Amygdala (tissue), 56 donors: ENCODE measurements around the gene GLS.
"Not testable (repeated sequence)": the region's sequence is repeated elsewhere in the genome, so short reads cannot be mapped to it uniquely, and the experiment has no call there.

Experiments
- DNase-seq, 56 donors: peaks; one replicate each; lab custom pipeline; 2025; lab: John Stamatoyannopoulos, UW

The GLS gene

DNA sequence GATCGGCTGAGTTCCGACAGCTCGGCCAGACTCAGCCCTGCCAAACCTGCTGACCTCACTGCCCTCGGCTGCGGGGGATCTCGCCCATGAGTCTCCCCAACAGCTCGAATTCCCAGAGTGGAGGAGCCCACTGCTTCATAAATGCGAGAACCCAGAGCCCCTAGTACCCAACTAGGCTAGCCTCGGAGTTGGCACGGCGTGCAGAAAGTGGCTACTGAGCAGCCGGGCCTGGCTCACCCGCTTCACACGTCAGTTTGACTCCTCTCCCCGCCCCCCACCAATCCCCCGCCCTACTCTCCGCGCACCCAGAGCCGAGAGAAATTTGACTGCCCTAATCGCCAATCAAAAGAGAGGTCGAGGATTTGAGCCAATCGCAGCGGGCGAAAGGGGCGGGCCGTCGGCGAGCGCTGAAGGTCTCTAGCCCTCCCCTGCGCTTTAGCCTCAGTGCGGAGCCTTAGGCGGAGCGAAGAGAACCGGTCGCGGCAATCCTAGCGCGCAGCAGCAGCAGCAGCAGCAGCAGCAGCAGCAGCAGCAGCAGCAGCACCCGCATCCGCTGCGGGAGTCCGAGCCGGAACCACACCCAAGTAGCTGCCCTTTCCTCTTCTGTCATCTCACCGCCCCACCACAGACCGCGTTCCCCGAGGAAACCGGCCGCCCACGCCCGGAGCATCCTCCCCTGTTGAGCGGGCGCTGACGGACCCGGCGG lies at the start of gene GLS:
GLS (plus strand) TSS at position 444 of the 706 bp plus-strand sequence. CDS start 264 bp downstream, outside the sequence.
- peak; percentile 67 to 98 (median 95) for DNase-seq

DNA sequence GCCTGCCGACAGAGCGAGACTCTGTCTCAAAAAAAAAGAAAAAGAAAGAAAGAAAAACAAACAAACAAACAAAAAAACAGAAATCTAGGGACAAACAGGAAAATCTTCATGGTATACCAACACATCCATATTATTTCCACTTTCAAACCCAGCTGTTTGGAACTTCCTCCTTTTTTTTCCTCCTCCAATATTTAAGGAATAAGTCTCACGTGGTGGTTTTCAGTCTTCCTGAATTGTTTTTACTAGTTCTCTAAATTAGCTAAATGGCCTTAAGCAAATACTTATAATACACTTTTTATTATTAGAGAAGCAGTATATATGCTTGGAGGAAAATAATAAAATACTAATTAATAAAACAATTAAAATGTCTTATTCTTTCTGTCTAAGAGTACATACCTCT lies 48.7 kb upstream of the GLS start:
- no peak for DNase-seq

DNA sequence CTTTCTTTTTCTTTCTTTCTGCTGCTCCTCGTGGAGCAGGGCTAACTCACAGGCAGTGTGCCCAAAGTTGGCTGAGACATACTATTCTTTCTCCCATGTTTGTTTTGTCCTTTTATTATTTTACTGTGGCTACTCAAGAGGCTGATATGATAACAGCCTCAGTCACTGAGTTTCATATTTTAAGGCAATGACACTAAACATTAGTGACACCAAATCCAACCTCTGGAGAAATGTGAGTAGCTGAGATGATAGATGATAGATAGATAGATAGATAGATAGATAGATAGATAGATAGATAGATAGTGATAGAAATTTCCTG lies 45.8 kb upstream of the GLS start:
- no peak for DNase-seq

DNA sequence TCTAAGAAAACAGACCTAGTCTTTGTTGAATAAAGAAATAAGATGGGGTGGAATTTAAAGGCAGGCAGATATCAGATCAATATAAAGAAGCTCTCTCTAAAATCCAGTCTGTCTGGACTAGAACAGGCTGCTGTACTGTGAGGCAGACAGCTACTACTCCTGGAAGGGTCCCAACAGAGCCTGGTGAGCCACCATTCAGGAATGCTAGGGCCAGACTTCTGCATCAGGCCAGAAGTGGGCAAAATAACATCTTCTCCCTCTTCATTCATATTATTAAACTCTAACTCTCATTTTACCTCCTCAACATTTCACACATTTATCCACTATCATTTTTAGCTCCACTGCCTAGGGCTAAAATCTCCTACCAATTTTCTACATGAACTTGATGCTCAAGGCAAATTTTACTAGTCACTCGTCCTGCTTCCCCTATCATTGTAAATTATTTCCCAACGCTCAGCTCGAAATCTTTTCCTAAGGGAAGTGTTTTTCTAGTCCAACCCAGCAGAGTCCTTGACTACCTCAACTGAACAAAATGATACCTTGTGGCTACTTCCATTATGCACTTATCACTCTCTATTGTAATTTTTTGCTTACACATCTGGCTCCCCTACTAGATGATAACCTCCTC lies 45.2 kb upstream of the GLS start:
- DNase-seq: no peak

DNA sequence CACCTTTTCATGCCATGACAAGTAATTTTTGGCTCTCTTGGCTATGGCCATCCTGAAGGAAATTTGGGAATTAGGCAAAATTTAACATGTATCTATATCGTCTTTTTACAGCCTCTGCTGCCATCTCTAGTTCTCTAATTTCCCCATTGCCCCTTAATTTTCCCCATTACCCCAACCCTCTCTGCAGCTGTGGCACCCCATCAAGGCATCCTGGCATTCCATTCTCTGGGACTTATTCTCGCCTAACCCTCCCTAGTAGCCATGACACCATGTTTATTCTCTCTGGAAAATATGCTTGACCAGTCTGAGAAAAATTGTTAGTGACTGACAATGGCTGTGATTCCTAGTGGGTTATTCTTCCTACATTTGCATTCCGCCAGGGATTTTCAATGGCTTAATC lies 43.9 kb upstream of the GLS start:
- DNase-seq: no peak

DNA sequence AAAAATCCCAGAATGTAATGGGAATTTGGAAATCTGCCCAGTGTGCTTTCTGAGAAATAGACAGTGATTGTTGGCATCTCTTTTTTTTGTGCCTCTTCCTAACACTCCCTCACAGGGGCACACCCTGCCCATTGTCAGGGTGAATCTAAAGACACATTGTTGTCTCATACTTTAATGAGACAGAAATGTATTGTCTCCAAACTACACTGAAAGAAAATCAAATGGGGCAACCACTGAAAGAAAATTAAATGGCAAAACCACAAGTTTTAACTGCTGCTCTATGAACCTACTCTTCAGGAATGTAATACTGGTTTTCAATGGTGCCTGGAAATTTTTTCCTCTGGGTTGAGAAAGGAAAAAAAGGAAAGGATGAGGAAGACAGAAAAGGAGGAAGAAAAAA lies 43.2 kb upstream of the GLS start:
- peak in 2 of 56 donors; percentile 0 for DNase-seq

DNA sequence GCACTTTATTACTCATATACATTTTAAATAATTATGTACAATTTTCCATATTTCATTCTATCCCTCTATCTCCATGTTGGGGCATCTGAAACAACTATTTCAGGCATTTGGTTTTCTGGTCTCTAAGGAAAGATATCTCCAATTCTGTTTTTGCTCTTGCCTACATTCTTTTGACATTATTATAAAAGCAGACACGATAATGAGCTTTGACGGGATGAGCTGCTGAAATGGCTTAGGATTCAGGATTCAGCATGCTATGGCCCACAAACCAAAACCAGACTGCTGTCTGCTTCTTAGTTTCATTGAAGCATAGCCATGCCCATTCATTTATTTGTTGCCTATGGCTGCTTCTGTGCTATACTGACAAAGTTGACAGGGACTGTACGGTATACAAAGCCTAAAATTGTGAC lies 42.7 kb upstream of the GLS start:
- DNase-seq: no peak

DNA sequence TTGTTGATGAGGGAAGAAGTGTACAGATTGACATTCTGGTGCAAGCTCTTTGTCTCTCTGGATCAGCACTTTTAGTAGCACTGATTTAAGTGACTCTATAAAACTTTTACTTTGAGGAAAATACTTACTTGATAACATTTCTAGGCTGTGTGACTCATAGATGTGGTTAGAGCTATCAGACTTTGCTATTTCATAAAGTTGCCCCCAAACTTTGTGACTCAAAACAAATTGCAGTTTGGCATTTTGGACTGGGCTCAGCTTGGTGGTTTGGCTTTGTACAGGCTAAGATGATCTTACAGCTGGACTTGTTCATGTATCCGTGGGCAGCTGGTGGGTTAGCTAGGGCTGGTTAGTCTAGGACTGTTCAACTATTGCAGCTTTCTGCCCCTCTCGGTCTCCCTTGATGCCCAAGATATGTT lies 42.1 kb upstream of the GLS start:
- DNase-seq: no peak

DNA sequence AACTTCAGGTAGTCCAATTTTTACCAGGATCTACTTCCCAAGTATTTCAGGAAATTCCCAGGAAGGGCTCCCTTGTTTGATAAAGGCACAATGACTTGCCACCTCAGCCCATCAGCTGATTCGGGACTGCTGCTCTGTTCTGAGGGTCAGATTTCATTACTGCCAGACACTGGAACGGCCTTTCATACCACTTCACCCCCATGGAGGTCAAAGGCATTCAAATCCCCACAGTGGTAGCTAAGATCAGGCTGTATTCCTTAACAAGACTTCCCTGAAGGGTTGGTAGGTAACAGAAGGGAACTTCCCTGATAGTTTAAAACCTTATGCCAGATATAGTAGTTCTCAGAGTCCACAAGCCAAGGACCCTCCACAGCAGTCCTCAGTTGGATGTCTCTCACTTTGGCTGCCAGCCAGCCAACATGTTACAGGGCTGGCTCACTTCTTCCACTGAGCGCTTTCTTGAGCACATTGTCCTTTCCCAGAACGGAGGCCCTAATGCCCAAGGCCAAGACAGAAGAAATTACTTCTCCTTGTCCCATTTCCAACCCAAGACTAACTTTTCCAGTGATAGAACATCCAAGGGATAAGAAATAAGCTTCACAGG lies 40.0 kb upstream of the GLS start:
- DNase-seq: no peak

DNA sequence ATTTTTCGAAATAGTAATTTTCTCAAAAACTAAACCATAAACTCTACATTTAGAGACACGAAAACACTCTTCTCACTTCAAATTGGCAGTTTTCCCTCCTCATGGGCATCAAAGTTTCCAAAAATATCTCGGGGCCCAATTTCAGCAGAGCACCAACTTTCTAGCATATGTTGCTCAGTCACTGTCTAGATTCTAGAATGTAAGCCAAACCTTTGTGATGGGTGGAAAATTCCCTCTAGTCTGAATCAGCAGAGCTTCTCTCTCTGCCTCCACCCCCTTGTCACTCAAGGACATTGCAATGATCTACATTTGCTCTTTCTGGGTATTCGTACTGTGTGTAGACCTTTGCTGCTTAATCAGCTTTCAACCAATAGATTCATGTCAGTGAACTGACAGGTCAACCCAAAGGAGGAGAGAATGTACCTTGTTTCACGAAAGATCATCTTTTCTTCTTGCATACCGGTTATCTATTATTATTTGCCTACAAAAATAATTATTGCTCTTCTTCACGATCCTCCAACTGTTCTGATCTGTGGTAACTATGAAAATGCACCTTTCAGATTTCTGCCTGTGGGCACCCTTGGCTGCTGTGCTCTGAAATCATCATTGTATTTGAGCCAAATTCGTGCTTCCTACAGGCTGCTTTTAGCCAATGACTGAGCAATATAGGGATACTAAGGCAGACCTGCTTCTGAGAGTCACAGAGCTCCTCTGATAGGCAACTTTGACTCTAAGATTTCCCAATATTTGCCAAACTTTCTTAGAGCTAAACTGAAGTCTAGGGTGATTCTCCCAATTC lies 38.7 kb upstream of the GLS start:
- peak in 4 of 56 donors; percentile 5 to 28 (median 10) for DNase-seq

DNA sequence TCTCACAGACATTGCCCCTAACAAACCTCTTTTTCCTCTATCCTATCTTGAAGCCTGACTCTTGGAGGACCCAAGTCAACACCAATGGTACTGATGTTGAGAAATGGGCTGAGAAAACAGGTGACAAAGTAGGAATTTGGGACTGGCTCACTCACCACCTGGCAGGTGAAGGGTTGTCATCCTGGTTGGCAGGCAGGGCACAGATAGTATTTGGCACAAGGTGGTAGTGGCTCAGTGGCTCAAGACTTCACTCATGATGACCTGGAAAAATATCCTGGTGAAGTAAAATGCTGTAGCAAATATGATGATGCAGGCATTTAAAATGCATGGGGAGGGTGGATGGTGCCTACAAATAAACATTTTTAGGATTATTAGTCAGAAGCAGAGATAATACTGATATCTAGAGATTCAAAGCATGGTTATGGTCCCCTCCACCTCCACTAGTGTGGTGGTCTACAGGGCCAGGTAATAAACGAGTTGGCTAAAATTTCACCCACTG lies 38.0 kb upstream of the GLS start:
- no peak for DNase-seq

DNA sequence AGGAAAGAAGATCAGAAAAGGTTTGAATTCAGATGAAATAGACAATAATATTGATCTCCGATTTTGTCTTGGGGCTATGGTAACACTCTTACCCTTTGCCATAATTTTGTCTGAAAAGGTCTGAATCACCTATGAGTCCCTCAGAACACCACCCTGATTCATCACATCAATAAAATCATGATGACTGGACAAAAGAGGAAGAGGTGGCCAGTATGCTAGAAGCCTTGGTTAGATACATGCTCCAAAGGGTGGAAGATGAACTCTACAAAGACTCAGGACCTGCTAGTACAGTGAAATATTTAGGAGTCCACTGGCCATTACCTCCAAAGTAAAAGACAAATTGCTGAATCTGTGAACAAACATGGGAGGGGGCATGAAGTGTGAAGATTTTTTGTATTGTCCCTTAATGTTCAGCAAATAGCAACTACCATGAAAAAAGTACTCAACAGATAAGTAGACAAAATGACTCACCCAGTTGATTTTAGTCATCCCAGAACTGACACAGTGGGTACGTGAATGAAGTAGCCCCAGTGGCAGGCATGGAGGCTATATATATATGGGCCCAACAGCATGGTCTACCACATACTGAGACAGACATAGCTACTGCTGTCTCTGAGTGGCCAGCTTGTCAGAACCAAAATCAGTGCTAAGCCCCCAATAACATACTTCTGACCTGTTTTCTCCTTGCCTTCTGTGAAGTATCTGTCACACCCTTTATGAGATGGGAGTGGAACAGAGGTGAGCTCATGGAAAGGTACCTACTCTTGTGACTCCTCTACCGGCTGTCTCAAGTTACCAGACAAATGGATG lies 36.5 kb upstream of the GLS start:
- no peak for DNase-seq

DNA sequence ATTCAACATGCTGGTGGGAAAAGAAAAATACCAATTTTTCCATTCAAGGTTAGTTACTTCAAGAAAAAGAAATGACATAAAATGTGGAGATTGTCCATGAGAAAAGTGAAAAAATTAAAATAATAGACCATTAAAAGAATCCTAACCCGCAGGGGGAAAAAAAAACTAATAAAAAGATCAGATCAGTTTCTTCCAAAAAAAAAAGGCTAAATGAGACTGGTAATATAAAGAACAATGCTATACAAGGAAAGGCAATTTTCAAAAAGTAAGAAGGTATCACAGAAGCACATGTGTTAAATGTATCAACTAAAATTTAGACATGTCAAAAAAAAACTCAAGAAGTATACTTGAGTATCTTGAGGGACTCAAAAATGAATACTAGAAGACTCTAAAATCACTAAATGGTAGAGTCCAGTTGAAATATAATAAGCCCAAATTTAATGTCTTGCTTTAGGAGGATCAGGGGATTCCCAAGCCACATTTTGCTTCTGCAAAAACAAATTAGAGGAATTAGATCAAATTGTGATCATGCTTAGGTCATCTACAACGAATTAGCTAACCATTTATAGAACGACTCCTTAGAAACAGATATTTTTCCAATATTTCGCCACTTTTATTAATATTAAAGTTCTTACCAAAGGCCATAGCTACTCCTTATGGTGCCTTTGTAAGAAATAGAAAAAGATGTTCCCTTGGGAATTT lies 35.8 kb upstream of the GLS start:
- DNase-seq: no peak

DNA sequence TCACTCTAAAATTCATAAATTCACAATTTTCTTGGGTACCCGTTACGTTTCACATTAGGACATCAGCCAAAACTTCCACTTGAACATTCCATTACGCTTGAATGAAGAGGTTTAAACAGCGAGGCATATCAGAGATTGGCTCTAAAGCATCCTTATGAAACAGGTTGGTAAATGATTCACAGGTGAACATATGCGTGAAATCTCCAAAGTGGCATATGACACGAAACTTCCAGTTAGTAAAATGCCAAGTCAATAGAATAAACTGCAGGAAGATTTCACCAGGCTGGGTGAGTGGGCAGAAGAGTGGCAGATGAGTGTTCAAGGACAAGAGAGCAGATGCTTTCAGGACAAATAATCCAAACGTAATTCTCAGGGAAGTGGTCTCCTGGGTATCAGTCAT lies 33.9 kb upstream of the GLS start:
- no peak for DNase-seq

DNA sequence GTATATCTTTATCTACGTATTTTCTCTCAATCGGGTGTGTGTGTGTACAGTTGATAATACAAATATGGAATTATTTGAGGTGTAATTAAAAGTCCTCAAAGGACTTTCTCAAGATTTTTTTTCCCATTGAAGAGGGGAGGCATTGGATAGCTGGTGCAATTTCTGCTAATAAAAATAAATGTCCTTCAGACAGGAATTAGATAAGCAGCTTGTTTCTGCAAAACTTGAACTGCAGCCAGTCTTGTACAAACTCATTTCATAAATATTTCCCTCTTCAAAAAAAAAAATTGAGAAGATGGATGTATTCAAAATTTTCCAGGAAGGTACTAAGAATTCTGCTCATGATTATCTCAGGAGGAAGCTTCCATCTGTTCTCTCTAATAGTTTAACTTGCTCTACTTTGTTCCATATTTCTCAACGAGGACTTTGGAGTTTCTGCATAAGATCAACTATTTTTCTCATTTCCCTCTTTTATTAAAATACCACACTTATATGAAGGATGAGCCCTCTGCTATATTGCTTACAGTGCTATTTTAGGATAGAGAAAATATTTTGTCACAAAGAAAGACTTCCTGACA lies 33.0 kb upstream of the GLS start:
- DNase-seq: no peak

DNA sequence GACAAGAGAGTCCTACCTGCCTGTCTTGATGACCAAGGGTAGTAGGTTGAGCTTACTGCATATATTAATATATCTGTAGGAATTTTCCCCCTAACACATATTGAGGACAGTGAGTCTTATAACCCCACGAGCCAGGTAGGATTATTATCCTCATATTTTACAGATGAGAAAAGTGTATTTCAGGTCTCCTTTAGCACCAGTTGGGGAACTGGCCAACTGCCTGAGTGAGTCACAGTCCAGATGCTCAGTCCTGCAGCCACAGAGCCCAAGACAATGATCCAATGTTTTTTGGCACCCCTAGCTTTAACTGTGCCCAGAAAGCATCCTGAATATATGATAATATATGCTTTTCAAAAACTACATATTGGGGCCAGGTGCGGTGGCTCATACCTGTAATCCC lies 30.8 kb upstream of the GLS start:
- DNase-seq: no peak

DNA sequence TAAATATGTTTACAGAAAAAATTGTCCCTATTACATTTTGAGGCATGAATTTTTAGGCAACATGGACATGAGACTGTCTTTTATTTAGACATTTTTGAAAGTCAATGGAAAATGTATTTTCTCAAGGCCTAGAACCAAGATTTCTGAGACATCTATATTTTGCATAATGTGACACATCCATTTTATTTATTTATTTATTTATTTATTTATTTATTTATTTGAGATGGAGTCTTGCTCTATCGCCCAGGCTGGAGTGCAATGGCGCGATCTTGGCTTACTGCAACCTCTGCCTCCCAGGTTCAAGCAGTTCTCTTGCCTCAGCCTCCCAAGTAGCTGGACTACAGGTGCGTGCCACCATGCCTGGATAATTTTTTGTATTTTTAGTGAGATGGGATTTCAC lies 27.6 kb upstream of the GLS start:
- DNase-seq: not testable (repeated sequence)

DNA sequence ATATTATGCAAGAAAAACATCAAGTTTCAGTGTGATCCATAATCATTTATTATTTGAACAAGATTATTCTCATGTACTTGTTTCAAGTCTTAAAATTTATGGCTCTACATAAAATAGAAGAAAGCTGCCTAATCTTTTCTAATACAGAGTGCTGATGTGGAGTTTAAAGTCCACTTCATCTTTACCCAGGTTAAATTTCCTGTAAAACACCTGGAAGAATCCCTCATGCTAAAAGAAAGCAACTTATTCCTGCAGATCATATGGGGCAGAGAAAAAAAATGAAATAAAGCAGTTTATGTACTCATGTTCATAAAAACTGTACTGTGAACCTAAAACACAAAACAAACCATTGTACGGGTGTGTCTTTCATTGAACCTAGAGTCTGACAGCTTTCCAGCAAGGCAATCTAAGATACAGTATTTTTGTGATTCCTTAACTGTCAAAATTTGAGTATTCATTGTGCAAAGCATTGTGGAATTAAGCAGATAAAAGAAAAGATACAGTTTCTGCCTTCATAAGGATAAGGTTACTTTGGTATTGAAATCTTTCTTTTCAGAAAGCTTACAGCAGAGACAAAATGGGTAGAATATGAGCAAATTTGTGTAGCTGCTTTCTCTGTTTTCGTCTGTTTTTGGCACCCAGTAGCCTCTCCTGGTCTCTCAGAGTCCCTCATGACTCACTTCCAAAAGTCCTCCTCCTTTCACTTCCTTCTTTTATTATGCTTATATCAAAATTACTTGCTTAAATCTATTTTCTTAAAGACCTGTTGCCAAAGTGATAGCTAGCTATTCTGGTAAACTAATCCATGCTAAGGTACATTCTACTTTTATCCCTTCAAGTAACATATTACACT lies 26.9 kb upstream of the GLS start:
- DNase-seq: no peak
